Measurements from ENCODE around the gene CNR2.

Gene CNR2

GRCh38 chr1:23882746-23883145 is 30.4 kb downstream of the CNR2 start:
- H3K36me3 Mint-ChIP-seq (ENCODE audit: low read depth) = peaks cover 4% of the 10 kb centered on the region
- DNase-seq = no peak
- no peak for TF ChIP-seq CTCF (IDR thresholded peaks at IDR 0.05)
- H3K4me3 Mint-ChIP-seq = no peak overlapping the region
- H3K4me1 Mint-ChIP-seq = no peaks in the 10 kb centered on the region
- peaks cover 14% of the 10 kb centered on the region for H3K27me3 Mint-ChIP-seq (ENCODE audit: low read depth, poor library complexity)
- H3K27ac Mint-ChIP-seq = no peak overlapping the region
- H3K9me3 Mint-ChIP-seq = peaks cover 31% of the 10 kb centered on the region

- peaks cover 8% of the 10 kb centered on the region for H3K36me3 Mint-ChIP-seq (ENCODE audit: low read depth)
- peaks cover 27% of the 10 kb centered on the region for H3K27me3 Mint-ChIP-seq (ENCODE audit: low read depth, poor library complexity)
- H3K27ac Mint-ChIP-seq = no peak overlapping the region
- DNase-seq = no peak
- no peaks in the 10 kb centered on the region for H3K4me1 Mint-ChIP-seq
- H3K9me3 Mint-ChIP-seq = peaks cover 50% of the 10 kb centered on the region
- H3K4me3 Mint-ChIP-seq = no peak overlapping the region
- no peak for TF ChIP-seq CTCF (IDR thresholded peaks at IDR 0.05)
Measured at GRCh38 chr1:23879809-23880208, 33.4 kb downstream of the CNR2 start.

- Mint-ChIP-seq H3K4me3 (no peak overlapping the region), H3K36me3 (ENCODE audit: low read depth) (peaks cover 8% of the 10 kb centered on the region), H3K4me1 (no peaks in the 10 kb centered on the region), H3K27me3 (ENCODE audit: low read depth, poor library complexity) (peaks cover 35% of the 10 kb centered on the region), H3K27ac (no peak overlapping the region), H3K9me3 (peaks cover 50% of the 10 kb centered on the region)
- no peak for DNase-seq
- no peak for TF ChIP-seq CTCF (IDR thresholded peaks at IDR 0.05)
Measured at GRCh38 chr1:23878668-23879067, 34.5 kb downstream of the CNR2 start.

GRCh38 chr1:23875382-23875781 is 37.8 kb downstream of the CNR2 start:
- Mint-ChIP-seq H3K9me3 (peaks cover 45% of the 10 kb centered on the region), H3K36me3 (ENCODE audit: low read depth) (peaks cover 8% of the 10 kb centered on the region), H3K4me1 (no peaks in the 10 kb centered on the region), H3K4me3 (no peak overlapping the region), H3K27me3 (ENCODE audit: low read depth, poor library complexity) (peaks cover 52% of the 10 kb centered on the region), H3K27ac (no peak overlapping the region)
- DNase-seq = no peak
- TF ChIP-seq CTCF (IDR thresholded peaks at IDR 0.05) = no peak

- Mint-ChIP-seq H3K36me3 (ENCODE audit: low read depth) (peaks cover 3% of the 10 kb centered on the region), H3K4me1 (peaks cover 12% of the 10 kb centered on the region), H3K9me3 (peaks cover 26% of the 10 kb centered on the region), H3K27ac (no peak overlapping the region), H3K27me3 (ENCODE audit: low read depth, poor library complexity) (peaks cover 75% of the 10 kb centered on the region), H3K4me3 (no peak overlapping the region)
- TF ChIP-seq CTCF (IDR thresholded peaks at IDR 0.05) = no peak
- DNase-seq = no peak
Measured at GRCh38 chr1:23872421-23872820, 40.7 kb downstream of the CNR2 start.

- no peak for TF ChIP-seq CTCF (IDR thresholded peaks at IDR 0.05)
- Mint-ChIP-seq H3K27ac (no peak overlapping the region), H3K36me3 (ENCODE audit: low read depth) (no peaks in the 10 kb centered on the region), H3K9me3 (peaks cover 9% of the 10 kb centered on the region), H3K4me3 (no peak overlapping the region), H3K4me1 (peaks cover 17% of the 10 kb centered on the region), H3K27me3 (ENCODE audit: low read depth, poor library complexity) (peaks cover 84% of the 10 kb centered on the region)
- no peak for DNase-seq
Measured at GRCh38 chr1:23869051-23869450, 44.1 kb downstream of the CNR2 start.

Measured in nephron progenitor cell (in vitro differentiated cells).